PFSK-1 (cell line): ENCODE data around the gene CORO2B.

Experiments used
- FOXP2 ChIP-seq: optimal IDR thresholded peaks from 2 replicates; pipeline ENCODE3; 2011; ENCODE audit warnings: borderline replicate concordance, control low read depth, inconsistent platforms; ENCODE audit not compliant: insufficient read depth; ENCODE audit errors: extremely low read length, extremely low read depth
- POLR2AphosphoS5 ChIP-seq: IDR thresholded peaks from 2 replicates; pipeline ENCODE4 v1.6.1; 2012; ENCODE audit warnings: low read depth, mild to moderate bottlenecking, control low read depth, low read length, moderate library complexity
- REST ChIP-seq, 2 experiments: IDR thresholded peaks; 2 replicates each; pipeline versions ENCODE4 v1.6.1 to v1.8.0; 2011 to 2012; ENCODE audit warnings: low read depth in 2 of 2, low read length in 2 of 2, control low read depth in 1 of 2, inconsistent platforms in 1 of 2, mild to moderate bottlenecking in 1 of 2, moderate library complexity in 1 of 2; ENCODE audit not compliant: insufficient read depth in 1 of 2
- SIN3A ChIP-seq: IDR thresholded peaks from 2 replicates; pipeline ENCODE4 v1.6.1; 2012; ENCODE audit warnings: mild to moderate bottlenecking, low read length, moderate library complexity, borderline replicate concordance; ENCODE audit not compliant: insufficient read depth
- TAF1 ChIP-seq: IDR thresholded peaks from 2 replicates; pipeline ENCODE4 v1.6.1; 2012; ENCODE audit warnings: low read length, control low read depth, borderline replicate concordance; ENCODE audit not compliant: insufficient read depth

The CORO2B gene

GRCh38 chr15:68696414-68697363 is 117.9 kb downstream of the CORO2B start:
- TF ChIP-seq SIN3A (no peak), POLR2AphosphoS5 (no peak), FOXP2 (no peak), REST (IDR thresholded peaks at IDR 0.05; ENCODE audit: insufficient read depth in 1 of 2, low read depth in 2 of 2, low read length in 2 of 2) (no peak), TAF1 (no peak)

GRCh38 chr15:68697711-68698690 is 119.2 kb downstream of the CORO2B start:
- TF ChIP-seq REST (IDR thresholded peaks at IDR 0.05; ENCODE audit: insufficient read depth in 1 of 2, low read depth in 2 of 2, low read length in 2 of 2): no peak
- TF ChIP-seq SIN3A: no peak
- TF ChIP-seq TAF1: no peak
- TF ChIP-seq POLR2AphosphoS5: no peak
- no peak for TF ChIP-seq FOXP2

GRCh38 chr15:68698708-68699107 is 119.9 kb downstream of the CORO2B start:
- no peak for TF ChIP-seq SIN3A
- no peak for TF ChIP-seq TAF1
- TF ChIP-seq FOXP2: no peak
- no peak for TF ChIP-seq REST (IDR thresholded peaks at IDR 0.05; ENCODE audit: insufficient read depth in 1 of 2, low read depth in 2 of 2, low read length in 2 of 2)
- no peak for TF ChIP-seq POLR2AphosphoS5

- TF ChIP-seq REST (IDR thresholded peaks at IDR 0.05; ENCODE audit: insufficient read depth in 1 of 2, low read depth in 2 of 2, low read length in 2 of 2) (no peak), POLR2AphosphoS5 (no peak), FOXP2 (no peak), SIN3A (no peak), TAF1 (no peak)
These were observed 120.5 kb downstream of the CORO2B start for GRCh38 chr15:68699124-68699880.
